GM23248 (cell line): ENCODE results near the gene PSMB4. TPM values are rescaled to one million over a fixed set of nuclear protein-coding genes. Genes with fewer than 3 reads are reported as not detected.
A peak's percentile ranks its signal among the peaks of the same experiment; 100 is the strongest.

Experiments used
- DNase-seq: peaks from one replicate; pipeline ENCODE4 v3.0.0-alpha.2; 2015
- H2AFZ ChIP-seq: fragments of 200-600 bp; sonication (generic); 2 replicates; pipeline ENCODE4 v1.6.1; 2016; ENCODE audit warnings: antibody characterized with exemption
- H3F3A ChIP-seq: fragments of 200-600 bp; sonication (generic); 2 replicates; pipeline ENCODE4 v1.6.1; 2016; ENCODE audit warnings: mild to moderate bottlenecking, antibody characterized with exemption, mixed run types; ENCODE audit not compliant: insufficient read depth
- H3K27ac ChIP-seq: fragments of 200-600 bp; sonication (generic); 2 replicates; pipeline ENCODE4 v1.5.1; 2016; ENCODE audit warnings: mild to moderate bottlenecking
- H3K27me3 ChIP-seq: fragments of 200-600 bp; sonication (generic); replicated peaks from 2 replicates; pipeline ENCODE4 v1.6.1; 2016; ENCODE audit warnings: mild to moderate bottlenecking; ENCODE audit not compliant: insufficient read depth
- H3K36me3 ChIP-seq: fragments of 200-600 bp; sonication (generic); 2 replicates; pipeline ENCODE4 v1.6.1; 2016; ENCODE audit warnings: low read depth, mild to moderate bottlenecking
- H3K4me1 ChIP-seq: fragments of 200-600 bp; sonication (generic); 2 replicates; pipeline ENCODE4 v1.6.1; 2016; ENCODE audit warnings: mild to moderate bottlenecking; ENCODE audit not compliant: insufficient read depth
- H3K4me2 ChIP-seq: fragments of 200-600 bp; sonication (generic); one replicate; pipeline ENCODE4 v1.6.1; 2016; ENCODE audit warnings: mild to moderate bottlenecking; ENCODE audit not compliant: unreplicated experiment
- H3K4me3 ChIP-seq: fragments of 200-600 bp; sonication (generic); 2 replicates; pipeline ENCODE4 v1.5.1; 2016; ENCODE audit warnings: mild to moderate bottlenecking
- H3K79me2 ChIP-seq: fragments of 200-600 bp; sonication (generic); 2 replicates; pipeline ENCODE4 v1.6.1; 2016; ENCODE audit warnings: mild to moderate bottlenecking; ENCODE audit not compliant: insufficient read depth
- H3K9ac ChIP-seq: fragments of 200-600 bp; sonication (generic); 2 replicates; pipeline ENCODE4 v1.6.1; 2016; ENCODE audit warnings: mild to moderate bottlenecking
- H3K9me2 ChIP-seq: fragments of 200-600 bp; sonication (generic); 2 replicates; pipeline ENCODE4 v1.6.1; 2016; ENCODE audit warnings: mixed run types, mild to moderate bottlenecking, moderate library complexity; ENCODE audit not compliant: insufficient read depth
- H3K9me3 ChIP-seq: fragments of 200-600 bp; sonication (generic); one replicate; pipeline ENCODE4 v1.6.1; 2017; ENCODE audit warnings: low read depth
- H4K20me1 ChIP-seq: fragments of 200-600 bp; sonication (generic); 2 replicates; pipeline ENCODE4 v1.6.0; 2016; ENCODE audit not compliant: insufficient read depth
- EZH2 ChIP-seq: fragments of 200-600 bp; sonication (generic); IDR thresholded peaks from 2 replicates; pipeline ENCODE4 v1.6.1; 2018; ENCODE audit warnings: antibody characterized with exemption, mild to moderate bottlenecking; ENCODE audit not compliant: insufficient read depth, poor library complexity, severe bottlenecking
- EZH2phosphoT487 ChIP-seq: fragments of 200-600 bp; sonication (generic); IDR thresholded peaks from 2 replicates; pipeline ENCODE4 v1.6.1; 2018; ENCODE audit warnings: antibody characterized with exemption, moderate library complexity, mild to moderate bottlenecking, low read depth; ENCODE audit not compliant: insufficient read depth
- WGBS, 2 experiments: methylation state at CpG; one replicate each; pipeline ENCODE4 v1.1.6; 2015 to 2017; ENCODE audit warnings: low lambda C conversion rate in 2 of 2, low coverage in 1 of 2; ENCODE audit errors: missing lambda C conversion rate in 2 of 2; 5-methylcytosine and 5-hydroxymethylcytosine counted together
- in situ Hi-C: fragments of 300-500 bp; cut with MboI; formaldehyde crosslinking; loops from 2 replicates; pipeline ENCODE4 v1.15.0; 2020
- polyA plus RNA-seq: library from polyadenylated mRNA; unstranded; fragments of >200 nt; fragmentation: Nextera tagmentation; extraction: Ambion mirVana; gene quantifications from 2 replicates; pipeline ENCODE4 v1.2.1, GENCODE V29; 2016
- total RNA-seq: library from RNA; depleted of rRNA; stranded (reverse); fragments of >200 nt; shearing (Covaris generic); gene quantifications from 2 replicates; pipeline ENCODE4 v1.2.3, GENCODE V29; 2014

The PSMB4 gene
- total and polyA plus RNA-seq, 2 experiments from 2014 or later: 193 to 262 TPM

GRCh38 chr1:151411884-151412283 is 12.5 kb downstream of the PSMB4 start:
- no peak overlapping the region for H3K9ac ChIP-seq
- TF ChIP-seq EZH2 (no peak), EZH2phosphoT487 (no peak)
- peaks cover 18% of the 10 kb centered on the region for H3F3A ChIP-seq
- H4K20me1 ChIP-seq: no peaks in the 10 kb centered on the region
- H3K4me1 ChIP-seq: peaks cover 7% of the 10 kb centered on the region
- H3K9me2 ChIP-seq: no peaks in the 10 kb centered on the region
- H3K4me2 ChIP-seq: no peak overlapping the region
- peaks cover 65% of the 10 kb centered on the region for H3K36me3 ChIP-seq
- no peaks in the 10 kb centered on the region for H3K27me3 ChIP-seq
- DNase-seq: no peak
- H3K9me3 ChIP-seq: no peaks in the 10 kb centered on the region
- no peak overlapping the region for H2AFZ ChIP-seq
- H3K79me2 ChIP-seq: peaks cover 5% of the 10 kb centered on the region; the same call in 1 of the 2 replicates
- WGBS, 2 experiments: 85 to 92% methylated on average over 2 of the region's 2 CpGs
- in situ Hi-C loops: no loop called here
- H3K4me3 ChIP-seq: no peak overlapping the region
- H3K27ac ChIP-seq: no peak overlapping the region

- H3K79me2 ChIP-seq: peaks cover 11% of the 10 kb centered on the region
- H3F3A ChIP-seq: peaks cover 29% of the 10 kb centered on the region
- H3K9me2 ChIP-seq: no peaks in the 10 kb centered on the region
- DNase-seq: peak; percentile 82
- no peaks in the 10 kb centered on the region for H3K9me3 ChIP-seq
- no peaks in the 10 kb centered on the region for H4K20me1 ChIP-seq
- H3K4me3 ChIP-seq: no peak overlapping the region
- in situ Hi-C loops: no loop called here
- peak overlapping the region; percentile 42 for H3K27ac ChIP-seq
- WGBS, 2 experiments: 89 to 96% methylated on average over 4 of the region's 4 CpGs
- H3K9ac ChIP-seq: no peak overlapping the region
- peaks cover 44% of the 10 kb centered on the region for H3K36me3 ChIP-seq
- TF ChIP-seq EZH2phosphoT487: no peak
- no peak for TF ChIP-seq EZH2
- no peak overlapping the region for H3K4me2 ChIP-seq
- no peak overlapping the region for H2AFZ ChIP-seq
- H3K27me3 ChIP-seq: no peaks in the 10 kb centered on the region
- H3K4me1 ChIP-seq: peaks cover 7% of the 10 kb centered on the region
These were observed 16.9 kb downstream of the PSMB4 start for GRCh38 chr1:151416231-151416630.

- in situ Hi-C loops: no loop called here
These were observed 18.7 kb downstream of the PSMB4 start for GRCh38 chr1:151418081-151418480.

DNA sequence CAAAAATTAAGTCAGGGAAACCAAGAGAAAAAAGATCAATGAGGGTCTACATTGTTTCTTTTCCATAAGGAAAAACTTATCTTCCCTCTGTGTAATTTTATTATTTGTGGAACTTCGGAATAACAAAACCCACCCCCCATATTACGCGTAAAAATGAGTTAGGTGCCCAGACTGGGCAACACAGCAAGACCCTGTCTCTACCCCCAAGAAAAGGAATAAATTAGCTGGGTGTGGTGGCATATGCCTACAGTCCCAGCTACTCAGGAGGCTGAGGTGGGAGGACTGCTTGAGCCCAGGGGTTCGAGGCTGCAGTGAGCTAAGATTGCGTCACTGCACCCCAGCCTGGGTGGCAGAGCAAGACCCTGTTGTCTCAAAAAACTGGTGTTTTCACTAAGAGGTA is 20.4 kb downstream of the PSMB4 start:
- Histone ChIP-seq H3K27ac (no peak overlapping the region), H3K4me2 (no peak overlapping the region), H3K4me3 (no peak overlapping the region), H3K9me3 (no peaks in the 10 kb centered on the region), H3K9ac (no peak overlapping the region), H3K36me3 (peaks cover 45% of the 10 kb centered on the region), H4K20me1 (no peaks in the 10 kb centered on the region), H3K9me2 (no peaks in the 10 kb centered on the region), H3K4me1 (peaks cover 7% of the 10 kb centered on the region), H3F3A (peaks cover 31% of the 10 kb centered on the region), H3K27me3 (no peaks in the 10 kb centered on the region), H3K79me2 (peaks cover 7% of the 10 kb centered on the region; the same call in 1 of the 2 replicates), H2AFZ (no peak overlapping the region)
- 73% methylated on average over 5 of the region's 5 CpGs for WGBS, 2 experiments
- in situ Hi-C loops: no loop called here
- no peak for DNase-seq
- TF ChIP-seq EZH2phosphoT487: no peak
- no peak for TF ChIP-seq EZH2

More at GRCh38 chr1:151418081-151418480, 18.7 kb downstream of the PSMB4 start:
- TF ChIP-seq EZH2phosphoT487 (no peak), EZH2 (no peak)
- H4K20me1 ChIP-seq: no peaks in the 10 kb centered on the region
- 97% methylated on average over 3 of the region's 3 CpGs for WGBS, 2 experiments
- no peak for DNase-seq
- H3K79me2 ChIP-seq: peaks cover 11% of the 10 kb centered on the region
- H3K4me1 ChIP-seq: peaks cover 7% of the 10 kb centered on the region
- H3K9ac ChIP-seq: no peak overlapping the region
- H3K27me3 ChIP-seq: no peaks in the 10 kb centered on the region
- peaks cover 31% of the 10 kb centered on the region for H3F3A ChIP-seq
- no peak overlapping the region for H3K4me2 ChIP-seq
- H3K4me3 ChIP-seq: no peak overlapping the region
- peaks cover 43% of the 10 kb centered on the region for H3K36me3 ChIP-seq
- H3K9me3 ChIP-seq: no peaks in the 10 kb centered on the region
- H3K9me2 ChIP-seq: no peaks in the 10 kb centered on the region
- H2AFZ ChIP-seq: no peak overlapping the region
- H3K27ac ChIP-seq: no peak overlapping the region

DNA sequence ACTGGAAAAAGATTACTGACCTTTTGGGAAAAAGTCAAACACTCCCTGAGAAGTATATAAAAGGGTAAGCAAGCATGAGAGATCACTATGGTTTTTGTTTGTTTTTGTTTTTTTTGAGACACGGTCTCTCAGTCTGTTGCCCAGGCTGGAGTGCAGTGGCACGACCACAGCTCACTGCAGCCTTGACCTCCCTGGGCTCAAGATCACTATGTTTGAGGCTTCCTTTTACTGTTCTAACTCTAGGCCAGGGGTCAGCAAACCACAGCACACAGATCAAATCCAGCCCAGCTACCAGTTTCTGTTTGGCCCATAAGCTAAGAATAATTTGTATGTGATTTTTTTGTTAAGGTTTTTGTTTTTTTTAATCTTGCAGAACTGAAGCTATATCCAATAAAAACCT is 25.7 kb downstream of the PSMB4 start:
- in situ Hi-C loops: no loop called here
- Histone ChIP-seq H3K79me2 (peaks cover 41% of the 10 kb centered on the region), H3K4me1 (no peaks in the 10 kb centered on the region), H3K4me2 (no peak overlapping the region), H2AFZ (no peak overlapping the region), H3F3A (0 out of 2 replicates have a peak, but pooled peaks cover 4% of the 10 kb centered on the region), H3K27ac (no peak overlapping the region), H3K4me3 (no peak overlapping the region), H3K9ac (no peak overlapping the region), H4K20me1 (no peaks in the 10 kb centered on the region), H3K9me3 (no peaks in the 10 kb centered on the region), H3K36me3 (peaks cover 83% of the 10 kb centered on the region), H3K9me2 (no peaks in the 10 kb centered on the region), H3K27me3 (no peaks in the 10 kb centered on the region)
- WGBS, 2 experiments: 92 to 100% methylated on average over 2 of the region's 2 CpGs
- no peak for TF ChIP-seq EZH2phosphoT487
- no peak for TF ChIP-seq EZH2
- DNase-seq: no peak
